Activated T-cell treated with anti-CD3 and anti-CD28 coated beads, Interleukin-2, amount 50 U/mL, for 48 hours (primary cell): ENCODE results near the gene TACR1.
A peak's percentile ranks its signal among the peaks of the same experiment; 100 is the strongest.
"Not testable (repeated sequence)": the region's sequence is repeated elsewhere in the genome, so short reads cannot be mapped to it uniquely, and the experiment has no call there.

Experiments
- DNase-seq, 2 experiments: peaks; one replicate each; pipeline ENCODE4 v3.0.0-alpha.2; 2020

Gene TACR1

GRCh38 chr2:75079575-75079974 is 119.7 kb downstream of the TACR1 start:
- no peak for DNase-seq

GRCh38 chr2:75077909-75078308 is 121.4 kb downstream of the TACR1 start:
- DNase-seq, result no peak

GRCh38 chr2:75076088-75076487 is 123.2 kb downstream of the TACR1 start:
- no peak for DNase-seq

- DNase-seq, result no peak
These were observed 124.6 kb downstream of the TACR1 start for GRCh38 chr2:75074708-75075107.

GRCh38 chr2:75074228-75074627 is 125.1 kb downstream of the TACR1 start:
- no peak for DNase-seq

- DNase-seq, result no peak
These were observed 127.6 kb downstream of the TACR1 start for GRCh38 chr2:75071766-75072165.

- no peak for DNase-seq
These were observed 130.8 kb downstream of the TACR1 start for GRCh38 chr2:75068546-75068945.

- no peak for DNase-seq
These were observed 131.8 kb downstream of the TACR1 start for GRCh38 chr2:75067506-75067905.

- no peak for DNase-seq
These were observed 133.0 kb downstream of the TACR1 start for GRCh38 chr2:75066121-75066902.

- DNase-seq, result no peak
These were observed 133.8 kb downstream of the TACR1 start for GRCh38 chr2:75065402-75066008.

- peak; percentile 61 to 70 for DNase-seq
These were observed 134.5 kb downstream of the TACR1 start for GRCh38 chr2:75064691-75065396.

- DNase-seq, result no peak
These were observed 135.4 kb downstream of the TACR1 start for GRCh38 chr2:75063906-75064305.

GRCh38 chr2:75058427-75058826 is 140.9 kb downstream of the TACR1 start:
- no peak for DNase-seq

GRCh38 chr2:75057150-75057549 is 142.2 kb downstream of the TACR1 start:
- DNase-seq, result not testable (repeated sequence)

GRCh38 chr2:75055820-75056675 is 143.3 kb downstream of the TACR1 start:
- DNase-seq, result no peak

- no peak for DNase-seq
These were observed 144.0 kb downstream of the TACR1 start for GRCh38 chr2:75055142-75055819.

GRCh38 chr2:75054296-75054695 is 145.0 kb downstream of the TACR1 start:
- no peak for DNase-seq

- no peak for DNase-seq
These were observed 145.7 kb downstream of the TACR1 start for GRCh38 chr2:75053484-75054112.

- no peak for DNase-seq
These were observed 151.2 kb downstream of the TACR1 start for GRCh38 chr2:75047992-75048625.

GRCh38 chr2:75047189-75047991 is 151.9 kb downstream of the TACR1 start:
- no peak for DNase-seq
